D721Med (cell line): ENCODE measurements around the gene RREB1.

Experiments used
- DNase-seq: peaks from one replicate; pipeline ENCODE4 v3.0.0; 2011; ENCODE audit warnings: low spot score; ENCODE audit not compliant: insufficient read length
- FAIRE-seq: peaks from 2 replicates; lab custom pipeline; 2011; peaks lifted over from hg19 to GRCh38; lab: Jason Lieb, UNC
- CTCF ChIP-seq: IDR thresholded peaks from 2 replicates; pipeline ENCODE4 v1.5.1; 2012; ENCODE audit warnings: mild to moderate bottlenecking, control low read depth; ENCODE audit not compliant: insufficient read depth; ENCODE audit errors: missing control alignments

Gene RREB1

GRCh38 chr6:7173843-7174503, 66.2 kb downstream of the RREB1 start:
- FAIRE-seq: no peak
- TF ChIP-seq CTCF: no peak
- DNase-seq: no peak

- FAIRE-seq: no peak
- no peak for TF ChIP-seq CTCF
Measured at GRCh38 chr6:7175462-7175861, 67.7 kb downstream of the RREB1 start.

GRCh38 chr6:7176208-7176607, 68.4 kb downstream of the RREB1 start:
- TF ChIP-seq CTCF: no peak

More at GRCh38 chr6:7175462-7175861, 67.7 kb downstream of the RREB1 start:
- DNase-seq: no peak

GRCh38 chr6:7178280-7178679, 70.5 kb downstream of the RREB1 start:
- DNase-seq: no peak
- FAIRE-seq: no peak
- no peak for TF ChIP-seq CTCF

More at GRCh38 chr6:7176208-7176607, 68.4 kb downstream of the RREB1 start:
- FAIRE-seq (no peak), DNase-seq (no peak)

- no peak for TF ChIP-seq CTCF
- FAIRE-seq (no peak), DNase-seq (no peak)
Measured at GRCh38 chr6:7180751-7181150, 73.0 kb downstream of the RREB1 start.

- TF ChIP-seq CTCF: no peak
- DNase-seq: no peak
- FAIRE-seq: no peak
Measured at GRCh38 chr6:7183707-7184106, 75.9 kb downstream of the RREB1 start.

- FAIRE-seq (no peak), DNase-seq (no peak)
- TF ChIP-seq CTCF: no peak
Measured at GRCh38 chr6:7184502-7184901, 76.7 kb downstream of the RREB1 start.
